HL-60 (cell line): ENCODE data around the gene EXOC4.

Source experiments
- DNase-seq, 2 experiments: peaks; one replicate each; pipeline ENCODE4 v3.0.0-alpha.2; 2010 to 2020; ENCODE audit warnings: low read depth in 1 of 2, low spot score in 1 of 2
- H3K27ac ChIP-seq: fragments of 250-450 bp; sonication (Bioruptor Pico); replicated peaks from 2 replicates; pipeline ENCODE4 v1.5.1; 2020; ENCODE audit warnings: mild to moderate bottlenecking, moderate library complexity
- H3K27me3 ChIP-seq: fragments of 250-450 bp; sonication (Bioruptor Pico); 2 replicates; pipeline ENCODE4 v1.5.1; 2021; ENCODE audit warnings: mild to moderate bottlenecking, moderate library complexity; ENCODE audit not compliant: insufficient read depth, poor library complexity, severe bottlenecking
- H3K4me3 ChIP-seq: replicated peaks from 2 replicates; pipeline ENCODE4 v1.5.1; 2011; ENCODE audit warnings: mild to moderate bottlenecking, control low read depth, low read length; ENCODE audit not compliant: insufficient read depth
- CTCF ChIP-seq: IDR thresholded peaks from one replicate; pipeline ENCODE4 v1.5.1; 2011; ENCODE audit warnings: low read length, control low read depth, inconsistent platforms; ENCODE audit not compliant: insufficient read depth
- GABPA ChIP-seq: IDR thresholded peaks from 2 replicates; pipeline ENCODE4 v1.6.1; 2012; ENCODE audit warnings: low read depth
- POLR2AphosphoS5 ChIP-seq: IDR thresholded peaks from 2 replicates; pipeline ENCODE4 v1.6.1; 2012; ENCODE audit warnings: low read depth
- REST ChIP-seq: IDR thresholded peaks from 2 replicates; pipeline ENCODE4 v1.6.1; 2012; ENCODE audit warnings: low read depth; ENCODE audit not compliant: insufficient replicate concordance
- SPI1 ChIP-seq: IDR thresholded peaks from 2 replicates; pipeline ENCODE4 v1.6.1; 2012; ENCODE audit warnings: low read depth, mild to moderate bottlenecking, borderline replicate concordance

Gene EXOC4

GRCh38 chr7:133371616-133372015, 118.7 kb downstream of the EXOC4 start:
- DNase-seq, result no peak
- H3K27ac ChIP-seq, result no peak overlapping the region
- TF ChIP-seq SPI1 (no peak), REST (no peak), POLR2AphosphoS5 (no peak), GABPA (no peak), CTCF (no peak)
- no peak overlapping the region for H3K4me3 ChIP-seq
- H3K27me3 ChIP-seq, result no peaks in the 10 kb centered on the region

GRCh38 chr7:133372337-133372736, 119.5 kb downstream of the EXOC4 start:
- H3K27ac ChIP-seq, result no peak overlapping the region
- H3K27me3 ChIP-seq, result no peaks in the 10 kb centered on the region
- no peak overlapping the region for H3K4me3 ChIP-seq
- DNase-seq, result no peak
- TF ChIP-seq REST (no peak), CTCF (no peak), POLR2AphosphoS5 (no peak), SPI1 (no peak), GABPA (no peak)

GRCh38 chr7:133376514-133376913, 123.6 kb downstream of the EXOC4 start:
- Histone ChIP-seq H3K27ac (no peak overlapping the region), H3K27me3 (no peaks in the 10 kb centered on the region), H3K4me3 (no peak overlapping the region)
- no peak for DNase-seq
- no peak for TF ChIP-seq CTCF
- TF ChIP-seq POLR2AphosphoS5, result no peak
- no peak for TF ChIP-seq REST
- TF ChIP-seq GABPA, result no peak
- no peak for TF ChIP-seq SPI1
